Forelimb muscle (tissue), 1 donor: ENCODE measurements around the gene LCE4A. TPM values are rescaled to one million over a fixed set of nuclear protein-coding genes. Genes with fewer than 3 reads are reported as not detected.
"Not testable (repeated sequence)": the region's sequence is repeated elsewhere in the genome, so short reads cannot be mapped to it uniquely, and the experiment has no call there.

Source experiments
- DNase-seq: peaks from one replicate; pipeline ENCODE4 v3.0.0-alpha.2; 2013; ENCODE audit warnings: low read depth
- polyA plus RNA-seq: library from polyadenylated mRNA; unstranded; fragments of 120-200 nt; gene quantifications from one replicate; pipeline ENCODE4 v1.2.1, GENCODE V29; 2013; ENCODE audit not compliant: insufficient read length

The LCE4A gene
- polyA plus RNA-seq, result not detected

GRCh38 chr1:152707860-152708259 is at the start of gene LCE4A:
LCE4A (plus strand) TSS chr1:152708160; CDS start chr1:152709076, 916 bp downstream.
- no peak for DNase-seq

GRCh38 chr1:152658649-152659048 is 49.3 kb upstream of the LCE4A start:
- no peak for DNase-seq

GRCh38 chr1:152663098-152663497 is 44.9 kb upstream of the LCE4A start, which contains the start of gene LCE2D:
LCE2D (plus strand) TSS chr1:152663380; CDS start chr1:152664106, 726 bp downstream.
- DNase-seq, result no peak

GRCh38 chr1:152666171-152666570 is 41.8 kb upstream of the LCE4A start:
- DNase-seq, result not testable (repeated sequence)

GRCh38 chr1:152667648-152668047 is 40.3 kb upstream of the LCE4A start:
- no peak for DNase-seq

- DNase-seq, result no peak
These were observed 34.9 kb upstream of the LCE4A start for GRCh38 chr1:152673016-152673415.

- DNase-seq, result not testable (repeated sequence)
These were observed 33.0 kb upstream of the LCE4A start, which contains the start of gene LCE2C for GRCh38 chr1:152674983-152675382. LCE2C (plus strand) TSS chr1:152675279; CDS start chr1:152676016, 737 bp downstream.

- DNase-seq, result peak; percentile 22
These were observed 28.5 kb upstream of the LCE4A start for GRCh38 chr1:152679459-152679858.

- no peak for DNase-seq
These were observed 26.3 kb upstream of the LCE4A start for GRCh38 chr1:152681616-152682015.

- no peak for DNase-seq
These were observed 24.1 kb upstream of the LCE4A start for GRCh38 chr1:152683846-152684245.

- not testable (repeated sequence) for DNase-seq
These were observed 22.1 kb upstream of the LCE4A start, which contains the start of gene LCE2B for GRCh38 chr1:152685823-152686222. LCE2B (plus strand) TSS chr1:152686123; CDS start chr1:152686844, 721 bp downstream.

- no peak for DNase-seq
These were observed 10.0 kb upstream of the LCE4A start, which contains the start of gene LCE2A for GRCh38 chr1:152697701-152698600. LCE2A (plus strand) TSS chr1:152698345; CDS start chr1:152698902, 557 bp downstream.

GRCh38 chr1:152699746-152700145 is 8.2 kb upstream of the LCE4A start:
- no peak for DNase-seq

- DNase-seq, result no peak
These were observed 10.3 kb downstream of the LCE4A start for GRCh38 chr1:152718238-152718637.

- DNase-seq, result no peak
These were observed 17.3 kb downstream of the LCE4A start for GRCh38 chr1:152725261-152725660.

GRCh38 chr1:152728986-152729385 is 21.0 kb downstream of the LCE4A start:
- DNase-seq, result no peak

- no peak for DNase-seq
These were observed 27.7 kb downstream of the LCE4A start for GRCh38 chr1:152735648-152736047.

- DNase-seq, result no peak
These were observed 30.0 kb downstream of the LCE4A start for GRCh38 chr1:152737997-152738396.

- DNase-seq, result no peak
These were observed 31.9 kb downstream of the LCE4A start for GRCh38 chr1:152739841-152740240.

- DNase-seq, result no peak
These were observed 33.7 kb downstream of the LCE4A start for GRCh38 chr1:152741656-152742055.

GRCh38 chr1:152743371-152744145 is 35.6 kb downstream of the LCE4A start:
- DNase-seq, result no peak

GRCh38 chr1:152745289-152745704 is 37.3 kb downstream of the LCE4A start:
- no peak for DNase-seq
